Measurements from ENCODE around the gene LYZ.

GRCh38 chr12:69348162-69348938 is at the start of gene LYZ:
- TF ChIP-seq, protein P1, sequence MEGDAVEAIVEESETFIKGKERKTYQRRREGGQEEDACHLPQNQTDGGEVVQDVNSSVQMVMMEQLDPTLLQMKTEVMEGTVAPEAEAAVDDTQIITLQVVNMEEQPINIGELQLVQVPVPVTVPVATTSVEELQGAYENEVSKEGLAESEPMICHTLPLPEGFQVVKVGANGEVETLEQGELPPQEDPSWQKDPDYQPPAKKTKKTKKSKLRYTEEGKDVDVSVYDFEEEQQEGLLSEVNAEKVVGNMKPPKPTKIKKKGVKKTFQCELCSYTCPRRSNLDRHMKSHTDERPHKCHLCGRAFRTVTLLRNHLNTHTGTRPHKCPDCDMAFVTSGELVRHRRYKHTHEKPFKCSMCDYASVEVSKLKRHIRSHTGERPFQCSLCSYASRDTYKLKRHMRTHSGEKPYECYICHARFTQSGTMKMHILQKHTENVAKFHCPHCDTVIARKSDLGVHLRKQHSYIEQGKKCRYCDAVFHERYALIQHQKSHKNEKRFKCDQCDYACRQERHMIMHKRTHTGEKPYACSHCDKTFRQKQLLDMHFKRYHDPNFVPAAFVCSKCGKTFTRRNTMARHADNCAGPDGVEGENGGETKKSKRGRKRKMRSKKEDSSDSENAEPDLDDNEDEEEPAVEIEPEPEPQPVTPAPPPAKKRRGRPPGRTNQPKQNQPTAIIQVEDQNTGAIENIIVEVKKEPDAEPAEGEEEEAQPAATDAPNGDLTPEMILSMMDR (IDR thresholded peaks at IDR 0.05 in 2 of 3, conservative IDR thresholded peaks at IDR 0.05 in 1 of 3; ENCODE audit: borderline replicate concordance in 1 of 3, insufficient read depth in 1 of 3, low read depth in 2 of 3, low read length in 2 of 3): no peak
- TF ChIP-seq SP1 (IDR thresholded peaks at IDR 0.05; ENCODE audit: low read depth) (no peak), RAD21 (IDR thresholded peaks at IDR 0.05; ENCODE audit: low read depth) (no peak), POLR2AphosphoS5 (IDR thresholded peaks at IDR 0.05; ENCODE audit: low read depth, low read length) (no peak), POLR2A (IDR thresholded peaks at IDR 0.05; ENCODE audit: borderline replicate concordance, extremely low read depth, insufficient read depth, insufficient read length) (no peak), TCF7L2 (IDR thresholded peaks at IDR 0.05; ENCODE audit: borderline replicate concordance, extremely low read depth, insufficient read depth, insufficient read length) (no peak), YY1 (IDR thresholded peaks at IDR 0.05; ENCODE audit: extremely low read depth, insufficient replicate concordance, low read depth, low read length) (no peak), SIN3A (IDR thresholded peaks at IDR 0.05; ENCODE audit: low read depth) (no peak), CBX3 (IDR thresholded peaks at IDR 0.05; ENCODE audit: low read depth) (no peak)
- TF ChIP-seq, protein P2, sequence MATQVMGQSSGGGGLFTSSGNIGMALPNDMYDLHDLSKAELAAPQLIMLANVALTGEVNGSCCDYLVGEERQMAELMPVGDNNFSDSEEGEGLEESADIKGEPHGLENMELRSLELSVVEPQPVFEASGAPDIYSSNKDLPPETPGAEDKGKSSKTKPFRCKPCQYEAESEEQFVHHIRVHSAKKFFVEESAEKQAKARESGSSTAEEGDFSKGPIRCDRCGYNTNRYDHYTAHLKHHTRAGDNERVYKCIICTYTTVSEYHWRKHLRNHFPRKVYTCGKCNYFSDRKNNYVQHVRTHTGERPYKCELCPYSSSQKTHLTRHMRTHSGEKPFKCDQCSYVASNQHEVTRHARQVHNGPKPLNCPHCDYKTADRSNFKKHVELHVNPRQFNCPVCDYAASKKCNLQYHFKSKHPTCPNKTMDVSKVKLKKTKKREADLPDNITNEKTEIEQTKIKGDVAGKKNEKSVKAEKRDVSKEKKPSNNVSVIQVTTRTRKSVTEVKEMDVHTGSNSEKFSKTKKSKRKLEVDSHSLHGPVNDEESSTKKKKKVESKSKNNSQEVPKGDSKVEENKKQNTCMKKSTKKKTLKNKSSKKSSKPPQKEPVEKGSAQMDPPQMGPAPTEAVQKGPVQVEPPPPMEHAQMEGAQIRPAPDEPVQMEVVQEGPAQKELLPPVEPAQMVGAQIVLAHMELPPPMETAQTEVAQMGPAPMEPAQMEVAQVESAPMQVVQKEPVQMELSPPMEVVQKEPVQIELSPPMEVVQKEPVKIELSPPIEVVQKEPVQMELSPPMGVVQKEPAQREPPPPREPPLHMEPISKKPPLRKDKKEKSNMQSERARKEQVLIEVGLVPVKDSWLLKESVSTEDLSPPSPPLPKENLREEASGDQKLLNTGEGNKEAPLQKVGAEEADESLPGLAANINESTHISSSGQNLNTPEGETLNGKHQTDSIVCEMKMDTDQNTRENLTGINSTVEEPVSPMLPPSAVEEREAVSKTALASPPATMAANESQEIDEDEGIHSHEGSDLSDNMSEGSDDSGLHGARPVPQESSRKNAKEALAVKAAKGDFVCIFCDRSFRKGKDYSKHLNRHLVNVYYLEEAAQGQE (IDR thresholded peaks at IDR 0.05; ENCODE audit: low read depth): no peak
